ENCODE measurements around the gene GOT1.

GOT1 gene

DNA sequence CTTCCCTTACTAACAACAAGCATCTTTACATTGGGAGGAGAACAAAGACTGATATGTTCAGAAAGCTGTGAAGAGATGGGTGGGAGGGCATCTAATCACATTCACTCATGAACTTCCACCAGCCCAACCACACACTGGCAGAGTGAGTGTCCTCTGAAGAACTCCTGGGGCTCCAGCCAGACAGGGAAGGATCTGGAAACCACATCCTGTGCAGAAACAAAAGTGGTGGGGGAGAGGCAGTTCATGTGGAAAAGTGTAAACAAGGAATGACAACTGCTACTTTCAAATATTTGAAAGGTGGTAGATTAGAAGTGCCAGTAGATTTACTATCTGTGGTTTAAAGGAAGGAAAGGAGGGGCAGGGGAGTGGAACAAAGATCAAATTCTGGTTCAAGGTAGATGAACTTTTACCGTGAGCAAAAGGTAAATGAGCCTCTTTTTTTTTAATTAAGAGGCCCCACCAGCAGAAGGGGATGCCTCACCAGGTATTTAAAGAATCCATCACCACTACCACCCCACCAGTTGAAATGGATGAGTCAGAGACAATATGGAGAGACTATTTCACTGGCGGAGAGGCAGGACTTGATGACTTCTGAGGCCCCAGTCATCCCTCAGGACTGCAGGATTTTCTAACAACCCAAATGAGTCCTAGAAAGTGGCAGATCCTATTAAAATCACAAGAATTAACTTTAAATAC, 34.5 kb downstream of the GOT1 start:
- peak; percentile 86 for DNase-seq (ENCODE audit: low read depth)

DNA sequence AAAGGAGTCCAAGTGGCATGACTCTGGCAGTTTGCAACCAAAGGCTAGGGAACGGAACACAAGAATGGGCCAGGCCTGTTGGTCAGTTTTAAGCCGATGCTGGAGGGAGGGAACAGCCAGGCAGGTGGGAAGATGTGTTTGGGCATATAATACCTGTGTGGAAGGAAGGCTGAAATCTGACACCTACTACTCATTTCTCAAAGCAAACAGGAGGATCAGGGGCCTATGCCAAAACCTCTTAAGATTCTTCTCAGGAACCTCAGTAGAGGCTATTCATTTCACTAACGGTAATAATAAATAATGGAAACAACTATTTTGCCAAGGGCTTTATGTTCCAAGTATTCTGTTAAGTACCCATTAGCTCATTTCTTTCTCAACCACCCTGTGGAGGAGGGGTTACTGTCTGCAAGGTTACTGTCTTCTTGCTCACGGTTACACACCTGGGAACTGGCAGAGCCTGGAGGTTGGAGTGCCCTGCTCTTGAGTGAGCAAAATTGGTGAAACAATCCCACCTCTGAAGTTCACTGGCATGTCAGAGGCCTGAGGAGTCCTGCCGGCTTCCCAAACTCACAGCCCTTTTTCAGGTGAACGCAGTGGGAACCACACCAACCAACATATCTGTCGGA, 35.5 kb downstream of the GOT1 start:
- DNase-seq (ENCODE audit: low read depth), result no peak

DNA sequence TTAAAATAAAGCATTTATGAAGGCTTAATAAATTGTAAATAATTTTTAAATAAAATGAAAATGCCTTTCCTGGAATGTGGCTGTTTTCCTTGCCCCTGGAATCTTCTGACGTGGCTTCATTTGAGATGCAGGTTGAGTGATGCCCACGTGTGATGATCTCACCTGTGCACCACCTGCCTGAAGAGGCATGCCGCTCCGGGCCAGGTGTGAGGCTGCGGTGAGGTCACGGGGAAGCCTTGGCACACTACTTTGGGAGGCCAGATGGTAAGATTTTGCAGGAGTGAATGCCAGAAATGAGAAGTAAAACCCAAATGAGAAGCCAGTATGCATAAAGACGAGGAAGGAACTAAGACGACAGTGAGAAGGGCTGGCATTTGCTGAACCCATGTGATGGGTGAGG, 36.2 kb downstream of the GOT1 start:
- DNase-seq (ENCODE audit: low read depth), result no peak

DNA sequence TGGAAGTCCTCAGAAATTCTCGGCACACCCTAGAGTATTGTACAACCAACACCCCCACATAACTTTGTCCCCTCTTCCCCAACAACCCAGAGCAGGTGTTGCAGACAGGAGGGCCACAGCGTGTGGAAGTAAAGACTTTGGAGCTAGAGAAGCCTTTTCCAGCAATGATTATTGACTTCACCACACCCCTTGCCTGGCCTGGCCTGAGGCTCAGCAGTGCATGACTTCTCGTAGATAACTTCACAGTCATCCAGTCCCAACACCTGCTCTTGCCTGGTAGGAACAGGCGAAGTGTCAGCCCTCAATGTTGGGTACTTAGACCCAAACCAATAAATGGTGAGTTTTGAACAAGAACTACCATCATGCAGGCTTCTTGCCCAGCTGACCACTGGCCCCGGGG, 36.7 kb downstream of the GOT1 start:
- no peak for DNase-seq (ENCODE audit: low read depth)

DNA sequence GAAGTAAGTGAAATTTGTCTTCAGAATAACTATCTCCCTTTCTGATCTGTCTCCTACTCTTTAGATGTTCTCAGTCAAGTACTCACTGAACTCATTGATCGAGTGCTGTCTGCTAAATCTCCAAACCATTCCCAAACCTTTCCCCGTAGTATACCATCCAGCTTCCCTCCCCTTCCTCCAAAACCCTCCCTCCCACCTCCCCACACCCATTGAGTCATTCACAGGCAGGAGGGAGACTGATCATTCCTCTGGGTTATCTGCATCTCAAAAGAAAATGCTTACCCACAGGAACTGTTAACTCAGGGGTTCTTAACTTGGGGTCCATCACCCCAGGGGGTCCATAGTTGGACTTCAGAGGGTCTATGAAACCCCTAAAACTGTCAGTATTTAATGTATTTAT, 37.4 kb downstream of the GOT1 start:
- no peak for DNase-seq (ENCODE audit: low read depth)

DNA sequence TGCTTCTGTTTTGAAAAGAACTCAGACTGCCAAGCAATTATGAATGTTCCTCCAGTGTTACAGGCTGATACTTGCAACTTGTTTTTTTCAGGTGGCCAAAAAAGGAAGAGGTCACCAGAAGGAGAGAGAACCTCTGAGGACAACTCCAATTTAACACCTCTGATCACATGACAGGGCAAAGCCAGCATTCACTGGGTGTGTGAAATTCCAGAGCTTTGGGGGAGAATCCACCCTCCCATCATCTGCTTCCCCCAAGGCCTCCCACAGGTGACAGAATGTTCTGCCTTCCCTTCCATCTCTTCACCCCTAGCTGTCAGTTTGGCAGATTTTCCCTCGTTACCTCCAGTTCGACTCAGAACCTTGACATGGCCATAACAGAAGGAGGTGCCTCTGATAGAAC, 39.1 kb downstream of the GOT1 start:
- DNase-seq (ENCODE audit: low read depth), result no peak

DNA sequence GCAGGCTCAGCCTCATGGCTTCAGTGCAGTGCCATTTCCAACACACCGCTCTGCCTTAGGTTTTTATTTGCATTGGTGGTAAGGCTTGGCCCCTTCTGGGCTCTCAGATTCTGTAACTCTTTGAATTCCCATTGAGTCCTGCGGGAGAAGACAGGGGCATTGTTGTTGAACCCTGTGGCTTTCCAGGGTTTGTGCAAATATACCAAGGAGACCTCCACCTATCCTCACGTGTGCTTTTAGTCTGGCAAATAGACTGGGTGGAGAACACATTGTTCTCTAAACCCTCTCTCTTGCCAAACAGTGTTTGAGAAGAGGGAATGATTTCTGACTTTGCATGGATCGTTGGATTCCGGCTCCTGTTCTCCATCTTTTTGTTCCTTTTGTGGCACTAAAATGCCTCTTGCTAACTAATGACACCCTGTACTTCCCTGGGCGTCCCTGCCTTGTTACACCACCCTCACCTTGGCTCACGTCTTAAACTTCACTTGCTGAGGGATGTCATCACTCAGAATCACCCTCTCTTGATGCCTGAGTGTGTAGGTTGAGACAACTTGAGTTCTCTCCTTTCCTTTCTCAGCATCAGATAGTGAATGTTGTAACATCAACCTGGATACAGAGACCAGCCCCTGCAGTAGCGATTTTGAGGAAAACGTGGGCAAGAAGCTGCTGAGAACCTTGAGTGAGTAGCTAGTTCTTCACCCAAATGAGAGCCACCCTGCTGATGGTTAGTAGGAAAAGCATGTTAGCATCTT, 40.5 kb downstream of the GOT1 start:
- no peak for DNase-seq (ENCODE audit: low read depth)

DNA sequence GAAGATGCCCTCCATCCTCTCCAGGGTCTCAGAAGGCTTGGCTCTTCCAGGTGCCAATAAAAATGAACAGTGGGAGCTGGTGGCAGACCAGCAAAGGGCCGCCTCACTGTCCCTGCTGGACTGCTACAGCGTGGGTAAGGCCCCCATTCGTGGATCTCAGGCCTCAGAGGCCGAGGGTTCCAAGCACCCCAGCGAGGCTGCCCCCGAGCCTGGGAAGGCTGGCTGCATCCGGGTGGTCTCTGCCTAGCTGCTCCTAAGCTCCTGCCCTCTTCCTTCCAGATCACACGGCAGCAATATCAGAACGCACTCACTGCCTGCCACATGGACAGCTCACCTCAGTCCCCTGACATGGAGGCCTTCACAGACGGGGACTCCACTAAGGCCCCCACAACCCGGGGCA, 42.9 kb downstream of the GOT1 start:
- no peak for DNase-seq (ENCODE audit: low read depth)

DNA sequence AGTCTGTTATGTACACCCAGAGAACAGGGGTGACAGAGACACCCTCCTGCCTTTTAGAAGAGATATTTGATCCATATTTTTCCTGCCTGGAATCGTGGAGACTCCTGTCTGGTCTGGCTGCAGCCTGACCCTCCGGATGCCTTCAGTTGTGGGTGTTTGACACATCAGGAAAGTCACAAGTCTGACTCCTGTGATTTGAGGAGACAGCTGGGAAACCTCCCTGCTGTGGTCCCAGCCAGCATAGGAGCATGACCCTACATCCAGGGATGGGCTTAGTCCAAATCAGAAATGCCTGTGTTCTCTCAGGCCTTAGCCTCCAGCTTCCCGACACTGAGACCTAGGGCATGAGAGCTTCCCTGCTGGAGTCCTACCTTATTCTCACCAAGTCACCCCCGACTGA, 43.4 kb downstream of the GOT1 start:
- no peak for DNase-seq (ENCODE audit: low read depth)

DNA sequence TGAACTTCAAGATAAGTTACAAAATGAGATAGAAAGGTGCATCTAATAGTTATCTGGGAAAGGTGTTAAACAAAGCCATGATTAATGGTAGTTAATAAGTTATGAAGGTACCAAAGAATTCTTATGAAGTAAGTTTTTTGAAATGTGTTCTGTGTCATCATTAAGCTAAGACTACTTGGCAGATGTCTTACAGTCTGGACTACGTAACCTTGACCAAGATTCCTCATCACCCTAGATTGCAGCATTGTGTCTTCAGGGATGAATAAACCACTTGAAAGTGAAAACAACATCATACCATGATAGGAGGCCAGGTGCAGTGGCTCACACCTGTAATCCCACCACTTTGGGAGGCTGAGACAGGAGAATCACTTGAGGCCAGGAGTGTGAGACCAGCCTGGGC, 48.2 kb downstream of the GOT1 start:
- DNase-seq (ENCODE audit: low read depth), result no peak

DNA sequence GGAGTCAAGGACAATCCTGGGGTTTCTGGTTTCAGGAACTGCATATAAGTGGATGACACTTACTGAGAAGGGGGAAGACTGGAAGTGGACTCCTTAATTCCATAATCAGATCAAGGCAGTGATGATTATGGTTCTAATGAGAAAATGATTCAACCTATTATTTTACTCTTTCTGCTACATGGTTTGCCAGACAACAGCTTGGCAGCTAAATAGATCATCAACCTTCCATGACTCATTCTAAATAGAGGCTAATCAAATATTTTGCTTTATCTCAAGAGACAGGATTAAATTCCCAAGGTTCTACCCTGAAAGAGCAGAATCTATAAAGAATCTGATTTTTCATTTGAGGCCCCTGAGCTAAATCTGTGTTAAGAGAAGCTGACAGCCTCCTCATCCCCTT, 55.0 kb downstream of the GOT1 start:
- DNase-seq (ENCODE audit: low read depth), result no peak

DNA sequence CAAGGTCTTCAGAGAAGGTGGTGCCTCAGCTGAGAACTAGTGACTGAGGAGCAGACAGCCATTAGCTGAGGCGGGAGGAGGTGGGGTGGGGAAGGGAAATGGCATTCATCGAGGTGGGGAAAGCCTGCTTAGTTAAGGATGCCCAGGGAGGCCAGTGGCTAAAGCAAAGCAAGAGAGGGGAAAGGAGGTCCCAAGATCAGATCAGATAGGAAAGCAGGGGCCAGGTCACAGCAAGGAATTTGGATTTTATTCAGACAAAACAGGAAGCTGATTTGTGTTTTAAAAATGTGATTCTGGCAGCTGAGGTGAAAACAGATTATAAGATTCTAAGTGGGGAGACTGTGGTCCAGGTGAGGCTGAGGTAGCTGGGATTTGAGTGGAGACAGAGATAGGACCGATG, 55.5 kb downstream of the GOT1 start:
- DNase-seq (ENCODE audit: low read depth), result no peak

DNA sequence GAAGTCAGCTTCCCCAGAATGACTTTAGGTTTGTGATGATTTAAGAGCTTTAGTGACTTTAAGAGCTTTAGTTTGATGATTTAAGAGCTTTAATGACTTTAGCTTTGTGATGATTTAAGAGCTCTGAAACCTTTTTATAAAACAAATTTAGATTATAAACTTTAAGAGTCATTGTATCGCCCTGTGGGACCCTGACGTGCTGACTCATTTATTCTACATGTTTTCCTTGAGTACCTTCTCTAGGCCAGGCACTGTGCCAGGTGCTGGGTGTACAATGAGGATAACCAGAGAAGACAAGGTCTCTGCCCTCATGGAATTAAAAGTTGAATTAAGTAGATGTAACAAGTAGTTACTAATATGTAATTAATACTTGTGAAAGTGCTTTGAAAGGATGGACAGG, 55.9 kb downstream of the GOT1 start:
- no peak for DNase-seq (ENCODE audit: low read depth)

DNA sequence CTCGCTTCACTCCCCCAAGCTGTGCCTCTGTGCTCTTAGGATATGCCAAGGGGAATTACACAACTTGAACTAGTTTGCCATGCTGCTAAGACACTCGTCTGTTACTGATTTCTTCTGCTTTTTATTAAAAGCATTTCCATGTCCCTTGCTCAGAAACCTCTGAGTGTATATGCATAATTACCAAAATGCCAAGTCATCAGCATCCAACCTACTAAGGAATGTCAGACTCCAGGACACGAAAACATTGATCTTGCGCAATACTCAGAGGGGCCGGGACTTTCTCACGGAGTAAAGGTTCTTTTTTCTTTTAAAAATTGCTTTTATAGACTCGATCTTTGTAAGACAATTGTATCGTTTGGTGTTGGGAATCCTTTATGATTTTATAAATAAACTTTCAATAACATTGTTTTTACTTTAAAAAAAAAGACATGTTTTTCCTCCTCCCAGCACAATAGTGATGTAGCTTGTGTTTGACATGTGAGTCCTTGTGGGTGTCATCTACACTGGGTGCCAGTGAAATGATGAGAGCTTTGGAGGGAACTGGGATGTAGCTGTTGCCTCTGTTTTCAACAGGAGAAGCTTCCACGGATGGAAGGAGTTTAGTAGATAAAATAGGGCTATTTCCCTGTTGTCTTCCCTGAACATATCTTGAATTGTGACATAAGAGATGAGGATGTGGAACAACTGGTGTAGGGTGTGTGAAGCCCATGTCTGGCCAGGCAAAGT, 57.7 kb downstream of the GOT1 start:
- DNase-seq (ENCODE audit: low read depth), result no peak

DNA sequence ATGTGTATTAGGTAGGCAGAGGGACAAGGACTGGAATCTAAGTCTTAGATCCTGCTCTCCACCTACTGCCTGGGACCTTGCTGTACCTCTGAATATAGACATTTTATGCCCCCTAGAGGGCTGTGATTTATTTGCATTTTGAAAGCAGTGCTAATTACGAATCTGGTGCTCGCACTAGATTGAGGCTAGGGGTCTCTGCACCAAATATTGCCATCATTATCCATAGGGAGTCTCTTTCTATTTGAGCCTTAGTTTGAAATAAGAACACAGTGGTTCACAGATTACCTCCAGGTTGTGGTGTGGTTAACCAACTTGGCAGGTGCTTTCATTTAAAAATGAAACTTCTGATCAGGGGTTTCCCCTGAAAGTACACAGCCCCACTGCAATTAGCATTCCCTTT, 59.4 kb downstream of the GOT1 start:
- no peak for DNase-seq (ENCODE audit: low read depth)

DNA sequence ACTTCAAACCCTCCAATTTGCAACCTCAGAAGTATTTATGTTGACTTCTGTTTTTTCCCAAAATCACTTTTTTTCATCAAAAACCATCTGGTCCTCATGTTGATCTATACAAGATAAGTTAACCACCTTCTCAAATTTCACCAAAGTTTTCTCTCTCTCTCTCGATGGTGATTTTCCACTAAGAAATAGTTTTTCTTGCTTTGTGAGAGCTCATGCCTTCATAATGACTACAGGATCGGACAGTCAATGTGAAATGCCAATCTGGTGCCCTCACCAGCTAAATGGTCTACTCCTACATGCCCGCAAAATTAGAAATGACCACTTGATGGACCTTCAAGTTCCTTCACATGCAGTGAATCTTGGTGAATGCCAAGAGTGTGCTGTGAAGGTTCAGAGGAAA, 60.9 kb downstream of the GOT1 start:
- peak; percentile 55 for DNase-seq (ENCODE audit: low read depth)

DNA sequence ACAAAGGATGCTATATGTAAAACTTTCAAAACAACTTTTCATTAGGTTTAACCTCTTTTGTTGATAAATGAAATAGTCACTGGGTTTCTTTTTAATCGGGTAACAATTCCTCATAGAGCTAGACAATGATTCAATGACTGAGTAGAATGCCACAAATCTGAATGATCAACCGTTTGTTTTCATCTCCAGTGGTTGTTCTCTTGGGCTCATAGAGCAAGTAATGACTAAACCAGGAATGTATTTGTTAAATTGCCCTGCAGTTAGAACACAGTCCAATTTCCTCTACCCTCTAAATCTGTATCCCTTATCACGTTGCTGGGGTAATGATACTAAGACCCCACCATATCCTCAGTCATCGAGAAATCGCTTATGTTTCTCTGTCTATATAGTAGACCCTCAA, 61.3 kb downstream of the GOT1 start:
- no peak for DNase-seq (ENCODE audit: low read depth)

DNA sequence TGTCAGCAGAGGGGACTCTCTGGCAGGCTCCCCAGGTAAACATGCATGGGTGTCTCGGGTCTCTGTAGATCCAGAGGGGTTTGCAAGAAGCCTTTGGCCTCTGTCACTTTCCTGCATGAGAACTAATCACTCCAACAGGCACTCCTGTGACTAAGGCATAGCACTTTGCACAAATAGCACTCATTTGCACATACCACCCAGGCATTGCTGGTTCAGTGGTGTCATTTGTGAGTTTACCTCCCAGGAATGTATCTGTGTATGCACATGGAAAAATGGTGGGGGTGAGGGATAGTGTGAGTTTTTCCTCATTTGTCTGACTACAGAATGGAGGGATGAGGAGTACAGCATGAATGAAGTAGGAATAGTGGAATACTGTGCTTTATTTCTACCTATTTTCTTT, 61.8 kb downstream of the GOT1 start:
- no peak for DNase-seq (ENCODE audit: low read depth)

DNA sequence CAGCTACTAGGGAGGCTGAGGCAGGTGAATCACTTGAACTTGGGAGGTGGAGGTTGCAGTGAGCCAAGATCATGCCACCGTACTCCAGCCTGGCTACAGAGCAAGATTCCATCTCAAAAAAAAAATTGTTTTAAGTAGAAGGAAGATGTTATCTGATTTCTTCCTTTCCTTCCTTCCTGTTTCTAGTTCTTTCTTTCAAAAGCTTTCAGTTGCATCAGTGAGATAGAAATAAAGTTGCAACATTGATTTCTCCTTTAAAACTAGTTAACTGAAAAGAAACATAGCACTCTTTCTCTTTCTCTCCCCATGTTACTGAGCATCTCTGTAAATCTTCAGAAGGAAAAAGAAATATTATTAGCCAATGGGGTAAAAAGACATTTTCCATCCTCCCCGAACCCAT, 63.8 kb downstream of the GOT1 start:
- DNase-seq (ENCODE audit: low read depth), result no peak

DNA sequence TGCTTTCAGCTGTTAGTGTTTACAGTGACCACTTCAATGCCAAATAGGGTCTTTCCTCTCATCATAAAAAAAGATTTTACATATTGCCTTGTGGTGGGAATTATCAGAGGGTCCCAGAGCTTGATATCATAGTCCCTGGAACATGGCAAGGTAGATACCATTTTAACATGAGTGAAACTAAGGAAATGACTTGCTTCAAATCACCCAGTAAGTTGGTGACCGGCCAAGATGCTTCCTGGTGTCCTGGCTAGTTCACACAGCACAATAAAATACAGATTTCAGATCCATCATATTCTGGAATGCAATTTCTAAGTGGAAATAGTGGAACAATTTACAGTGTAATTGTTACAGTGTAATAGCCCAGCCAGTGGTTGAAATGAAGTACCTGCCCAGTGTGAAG, 64.7 kb downstream of the GOT1 start:
- no peak for DNase-seq (ENCODE audit: low read depth)

DNA sequence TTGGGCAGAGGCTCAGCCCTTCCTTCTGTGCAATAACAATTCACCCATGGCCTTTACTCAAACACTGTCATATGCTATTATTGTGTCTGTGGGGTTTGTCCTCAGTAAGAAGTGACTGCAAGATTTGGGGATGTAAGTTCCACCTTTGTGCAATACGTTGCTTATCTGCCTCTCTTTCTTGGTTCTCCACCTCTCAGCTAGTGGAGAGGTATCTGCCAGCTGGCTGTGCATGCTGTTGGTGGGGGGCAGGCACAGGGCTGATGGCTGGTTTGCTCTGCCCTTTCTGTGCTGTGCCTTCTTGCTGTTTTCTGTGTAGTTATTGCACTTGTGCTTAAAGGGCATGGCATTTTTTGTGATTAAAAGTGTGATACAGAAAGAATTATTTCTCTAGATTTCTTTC, 65.1 kb downstream of the GOT1 start:
- no peak for DNase-seq (ENCODE audit: low read depth)

DNA sequence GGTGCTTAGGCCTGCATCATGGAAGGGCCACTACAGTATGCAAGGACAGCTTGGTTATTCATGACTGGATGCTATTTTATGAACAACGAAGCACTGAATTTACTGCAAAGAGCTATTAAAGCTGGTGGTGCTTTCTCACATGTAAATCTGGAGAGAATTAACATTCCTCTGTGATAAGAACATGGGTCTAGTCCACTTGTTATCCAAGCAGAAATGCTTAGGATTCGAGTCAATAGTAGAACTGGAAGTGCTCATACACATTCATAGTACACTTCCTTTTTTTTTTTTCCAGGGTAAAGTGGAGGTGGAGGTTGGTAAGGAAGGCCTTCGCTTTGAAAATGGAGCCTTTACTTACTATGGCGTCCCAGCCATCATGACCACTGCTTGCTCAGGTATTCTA, 66.3 kb downstream of the GOT1 start:
- DNase-seq (ENCODE audit: low read depth), result no peak

DNA sequence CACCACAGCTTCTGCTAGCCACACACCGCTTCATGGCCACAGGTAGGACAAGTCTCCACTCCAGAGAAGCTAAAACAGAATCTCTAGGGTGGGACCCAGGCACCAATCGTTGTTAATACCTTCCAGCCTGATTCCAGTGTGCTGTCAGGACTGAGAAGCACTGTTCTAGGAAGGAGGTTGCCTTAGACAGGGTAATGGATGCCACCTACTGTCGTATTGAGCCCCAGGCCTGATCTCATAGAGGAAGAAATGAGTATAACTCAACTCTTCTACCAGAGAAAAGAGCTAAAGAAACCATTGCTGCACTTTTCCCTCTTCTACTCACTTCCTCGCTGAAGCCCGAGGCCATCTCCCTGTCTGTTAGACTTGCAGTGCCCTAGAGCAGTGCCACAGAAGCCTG, 69.5 kb downstream of the GOT1 start:
- DNase-seq (ENCODE audit: low read depth), result no peak

Data from HS-5 (cell line).